ENCODE data around the gene CDKAL1.

- no peak for TF ChIP-seq YY1 (IDR thresholded peaks at IDR 0.05; ENCODE audit: low read depth, low read length)
- no peak for TF ChIP-seq CTCF (IDR thresholded peaks at IDR 0.05; ENCODE audit: control extremely low read depth in 1 of 3, insufficient read depth in 1 of 3, low read depth in 1 of 3, low read length in 3 of 3)
- TF ChIP-seq POLR2A (IDR thresholded peaks at IDR 0.05; ENCODE audit: control extremely low read depth in 1 of 2, low read depth in 2 of 2, low read length in 2 of 2), result no peak
- TF ChIP-seq E2F6 (IDR thresholded peaks at IDR 0.05), result no peak
- TF ChIP-seq CEBPB (IDR thresholded peaks at IDR 0.05; ENCODE audit: low read depth, low read length), result no peak
- TF ChIP-seq FOSL1 (IDR thresholded peaks at IDR 0.05; ENCODE audit: insufficient read depth, low read depth, low read length), result no peak
- no peak for TF ChIP-seq PHF8 (conservative IDR thresholded peaks at IDR 0.05; ENCODE audit: low read depth, low read length)
- no peak for TF ChIP-seq KDM5A (IDR thresholded peaks at IDR 0.05; ENCODE audit: low read length)
Measured at GRCh38 chr6:20777801-20778200, 243.5 kb downstream of the CDKAL1 start.

Measured in H1 (cell line).